MM.1S (cell line): ENCODE data around the gene ZKSCAN8.
A peak's percentile ranks its signal among the peaks of the same experiment; 100 is the strongest.

Experiments
- DNase-seq: peaks from one replicate; pipeline ENCODE4 v3.0.0-alpha.2; 2015
- H2AFZ ChIP-seq: fragments of 300-600 bp; sonication (generic); 2 replicates; pipeline ENCODE4 v1.6.0; 2016; ENCODE audit warnings: antibody characterized with exemption, low read length
- H3F3A ChIP-seq: fragments of 300-600 bp; sonication (generic); 2 replicates; pipeline ENCODE4 v1.6.1; 2016; ENCODE audit warnings: mild to moderate bottlenecking, antibody characterized with exemption, low read length, moderate library complexity, mixed read lengths; ENCODE audit not compliant: insufficient read depth
- H3K27ac ChIP-seq: fragments of 300-600 bp; sonication (generic); 2 replicates; pipeline ENCODE4 v1.5.1; 2016; ENCODE audit warnings: mild to moderate bottlenecking, low read length
- H3K27me3 ChIP-seq: fragments of 300-600 bp; sonication (generic); replicated peaks from 2 replicates; pipeline ENCODE4 v1.6.0; 2016; ENCODE audit warnings: low read length; ENCODE audit not compliant: insufficient read depth
- H3K36me3 ChIP-seq: fragments of 300-600 bp; sonication (generic); replicated peaks from 2 replicates; pipeline ENCODE4 v1.6.1; 2016; ENCODE audit warnings: mild to moderate bottlenecking, low read length, mixed read lengths; ENCODE audit not compliant: insufficient read depth
- H3K4me1 ChIP-seq: fragments of 300-600 bp; sonication (generic); 2 replicates; pipeline ENCODE4 v1.6.1; 2016; ENCODE audit warnings: low read length, mixed read lengths
- H3K4me2 ChIP-seq: fragments of 300-600 bp; sonication (generic); 2 replicates; pipeline ENCODE4 v1.6.0; 2016; ENCODE audit warnings: low read depth, low read length
- H3K4me3 ChIP-seq: fragments of 300-600 bp; sonication (generic); 2 replicates; pipeline ENCODE4 v1.5.1; 2016; ENCODE audit warnings: low read length, mixed read lengths
- H3K79me2 ChIP-seq: fragments of 300-600 bp; sonication (generic); 2 replicates; pipeline ENCODE4 v1.6.1; 2016; ENCODE audit warnings: mixed run types, low read length, mixed read lengths
- H3K9ac ChIP-seq: fragments of 300-600 bp; sonication (generic); 2 replicates; pipeline ENCODE4 v1.6.1; 2016; ENCODE audit warnings: low read length, mixed read lengths
- H3K9me2 ChIP-seq: fragments of 300-600 bp; sonication (generic); replicated peaks from 2 replicates; pipeline ENCODE4 v1.6.1; 2016; ENCODE audit warnings: mild to moderate bottlenecking, low read length, mixed read lengths; ENCODE audit not compliant: insufficient read depth
- H3K9me3 ChIP-seq: fragments of 300-600 bp; sonication (generic); replicated peaks from 2 replicates; pipeline ENCODE4 v1.6.1; 2016; ENCODE audit warnings: mild to moderate bottlenecking, low read length, mixed read lengths; ENCODE audit not compliant: insufficient read depth
- H4K20me1 ChIP-seq: fragments of 300-600 bp; sonication (generic); 2 replicates; pipeline ENCODE4 v1.6.1; 2016; ENCODE audit warnings: mild to moderate bottlenecking, low read length, moderate library complexity, mixed read lengths; ENCODE audit not compliant: insufficient read depth
- EZH2 ChIP-seq: fragments of 300-600 bp; sonication (generic); optimal IDR thresholded peaks from 2 replicates; pipeline ENCODE3; 2017; ENCODE audit warnings: low read depth, mild to moderate bottlenecking, antibody characterized with exemption, low read length, mixed read lengths
- EZH2phosphoT487 ChIP-seq: fragments of 300-600 bp; sonication (generic); IDR thresholded peaks from 2 replicates; pipeline ENCODE4 v1.6.1; 2018; ENCODE audit warnings: antibody characterized with exemption, low read length
- TF ChIP-seq, protein P1 (sequence below): fragments of 300-600 bp; sonication (generic); IDR thresholded peaks from 2 replicates; pipeline ENCODE4 v1.5.1; 2016; ENCODE audit warnings: antibody characterized with exemption, low read length, mixed read lengths

ZKSCAN8 gene

DNA sequence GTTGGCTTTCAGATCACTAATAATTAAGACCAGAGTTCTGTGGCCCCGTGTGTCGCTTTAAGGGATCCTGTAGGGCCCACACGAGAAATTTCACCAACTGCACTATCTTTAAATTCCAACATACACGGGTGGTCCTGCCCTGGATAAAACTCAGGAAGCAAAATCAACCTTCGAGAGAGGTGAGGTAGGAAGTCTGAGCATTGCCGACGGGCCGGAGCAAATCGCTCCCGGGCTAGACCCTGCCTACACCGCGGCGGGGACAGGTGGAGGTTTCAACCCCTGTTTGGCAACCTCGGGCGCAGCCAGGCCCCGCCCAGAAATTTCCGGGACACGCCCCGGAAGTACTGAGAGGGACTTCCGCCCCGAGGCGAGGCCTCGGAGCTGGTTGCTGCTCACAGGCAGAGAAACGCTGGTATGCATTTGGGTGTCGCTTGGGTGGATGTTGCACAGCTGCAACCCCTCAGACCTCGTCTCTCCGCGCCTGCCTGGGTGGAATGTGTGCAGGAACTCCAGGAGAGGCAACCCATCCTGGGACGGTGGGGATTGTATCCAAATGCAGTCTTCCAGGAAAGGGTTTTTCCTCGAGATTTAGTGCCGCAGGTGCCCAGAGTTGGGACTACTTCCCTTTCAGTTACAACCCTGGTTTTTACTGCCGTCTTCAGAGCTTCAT lies 19.9 kb downstream of the ZKSCAN8 start:
- Histone ChIP-seq H3K36me3 (no peaks in the 10 kb centered on the region), H3K79me2 (no peaks in the 10 kb centered on the region), H4K20me1 (no peaks in the 10 kb centered on the region), H3K9ac (peak overlapping the region; percentile 43; the same call in 1 of the 2 replicates), H2AFZ (peak overlapping the region; percentile 86), H3K9me3 (no peaks in the 10 kb centered on the region), H3K9me2 (no peaks in the 10 kb centered on the region), H3K27me3 (no peaks in the 10 kb centered on the region), H3K4me1 (no peaks in the 10 kb centered on the region), H3K4me2 (peak overlapping the region; percentile 58), H3F3A (peaks cover 8% of the 10 kb centered on the region; the same call in 1 of the 2 replicates), H3K27ac (peak overlapping the region; percentile 30; the same call in 1 of the 2 replicates), H3K4me3 (peak overlapping the region; percentile 74)
- TF ChIP-seq, protein P1, sequence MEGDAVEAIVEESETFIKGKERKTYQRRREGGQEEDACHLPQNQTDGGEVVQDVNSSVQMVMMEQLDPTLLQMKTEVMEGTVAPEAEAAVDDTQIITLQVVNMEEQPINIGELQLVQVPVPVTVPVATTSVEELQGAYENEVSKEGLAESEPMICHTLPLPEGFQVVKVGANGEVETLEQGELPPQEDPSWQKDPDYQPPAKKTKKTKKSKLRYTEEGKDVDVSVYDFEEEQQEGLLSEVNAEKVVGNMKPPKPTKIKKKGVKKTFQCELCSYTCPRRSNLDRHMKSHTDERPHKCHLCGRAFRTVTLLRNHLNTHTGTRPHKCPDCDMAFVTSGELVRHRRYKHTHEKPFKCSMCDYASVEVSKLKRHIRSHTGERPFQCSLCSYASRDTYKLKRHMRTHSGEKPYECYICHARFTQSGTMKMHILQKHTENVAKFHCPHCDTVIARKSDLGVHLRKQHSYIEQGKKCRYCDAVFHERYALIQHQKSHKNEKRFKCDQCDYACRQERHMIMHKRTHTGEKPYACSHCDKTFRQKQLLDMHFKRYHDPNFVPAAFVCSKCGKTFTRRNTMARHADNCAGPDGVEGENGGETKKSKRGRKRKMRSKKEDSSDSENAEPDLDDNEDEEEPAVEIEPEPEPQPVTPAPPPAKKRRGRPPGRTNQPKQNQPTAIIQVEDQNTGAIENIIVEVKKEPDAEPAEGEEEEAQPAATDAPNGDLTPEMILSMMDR: no peak
- TF ChIP-seq EZH2phosphoT487: no peak
- no peak for TF ChIP-seq EZH2
- DNase-seq: peak; percentile 95

DNA sequence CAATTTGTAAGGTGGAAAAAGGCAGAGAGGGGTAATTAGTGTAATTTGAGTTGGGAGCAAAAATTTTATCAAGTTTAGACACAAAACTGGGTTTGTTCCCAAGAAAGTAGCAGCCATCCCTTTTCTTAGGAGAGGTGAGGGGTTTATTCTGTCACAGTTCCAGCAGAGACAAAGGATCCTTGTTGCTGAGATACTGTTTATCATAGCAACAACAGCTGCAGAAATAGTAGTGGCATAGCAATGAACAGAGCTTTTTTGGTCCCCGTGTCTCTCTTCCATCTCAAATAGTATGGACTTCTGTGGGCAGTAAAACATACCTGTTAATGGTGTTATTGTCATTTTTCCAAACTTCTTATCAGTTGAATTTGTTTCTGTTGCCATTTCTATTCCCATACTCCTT lies 23.9 kb downstream of the ZKSCAN8 start:
- Histone ChIP-seq H3K79me2 (no peaks in the 10 kb centered on the region), H2AFZ (no peak overlapping the region), H3F3A (peaks cover 8% of the 10 kb centered on the region; the same call in 1 of the 2 replicates), H3K4me3 (no peak overlapping the region), H3K27ac (no peak overlapping the region), H3K4me1 (no peaks in the 10 kb centered on the region), H3K9ac (no peak overlapping the region), H3K27me3 (no peaks in the 10 kb centered on the region), H3K36me3 (no peaks in the 10 kb centered on the region), H4K20me1 (no peaks in the 10 kb centered on the region), H3K9me3 (no peaks in the 10 kb centered on the region), H3K9me2 (no peaks in the 10 kb centered on the region), H3K4me2 (no peak overlapping the region)
- TF ChIP-seq EZH2: no peak
- TF ChIP-seq, protein P1: no peak
- no peak for TF ChIP-seq EZH2phosphoT487
- DNase-seq: no peak

DNA sequence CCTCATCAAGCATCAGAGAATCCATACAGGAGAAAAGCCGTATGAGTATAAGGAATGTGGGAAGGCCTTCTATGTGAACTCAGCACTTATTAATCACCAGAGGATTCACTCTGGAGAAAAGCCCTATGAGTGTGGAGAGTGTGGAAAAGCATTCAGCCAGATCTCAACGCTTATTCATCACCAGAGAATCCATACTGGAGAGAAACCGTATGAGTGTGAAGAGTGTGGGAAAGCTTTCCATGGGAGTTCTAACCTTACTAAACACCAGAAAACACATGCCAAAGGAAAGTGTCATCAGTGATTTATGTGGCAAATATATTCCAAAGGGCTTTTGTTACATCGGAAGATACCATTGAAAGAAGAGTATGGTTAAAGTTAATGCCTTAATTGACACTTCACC lies 25.4 kb downstream of the ZKSCAN8 start:
- no peak overlapping the region for H3K4me3 ChIP-seq
- H3K36me3 ChIP-seq: no peaks in the 10 kb centered on the region
- H3K4me2 ChIP-seq: no peak overlapping the region
- H3K27me3 ChIP-seq: no peaks in the 10 kb centered on the region
- no peak overlapping the region for H2AFZ ChIP-seq
- H3K9me2 ChIP-seq: no peaks in the 10 kb centered on the region
- no peak overlapping the region for H3K27ac ChIP-seq
- no peaks in the 10 kb centered on the region for H4K20me1 ChIP-seq
- TF ChIP-seq EZH2phosphoT487 (no peak), EZH2 (no peak)
- TF ChIP-seq, protein P1: no peak
- no peaks in the 10 kb centered on the region for H3K4me1 ChIP-seq
- H3K9ac ChIP-seq: no peak overlapping the region
- no peaks in the 10 kb centered on the region for H3K9me3 ChIP-seq
- no peaks in the 10 kb centered on the region for H3K79me2 ChIP-seq
- H3F3A ChIP-seq: no peaks in the 10 kb centered on the region
- DNase-seq: no peak
